Stomach smooth muscle (tissue), 2 donors: Measurements from ENCODE around the gene GAS5.
A peak's percentile ranks its signal among the peaks of the same experiment; 100 is the strongest.

ENCODE experiments used
- H3K27ac ChIP-seq: one replicate; pipeline ENCODE4 v1.7.0; 2013; ENCODE audit warnings: mild to moderate bottlenecking, low read length, inconsistent platforms
- H3K27me3 ChIP-seq, 2 donors: one replicate each; pipeline ENCODE4 v1.7.0; 2013; ENCODE audit warnings: low read length in 2 of 2; ENCODE audit not compliant: insufficient read depth in 2 of 2, control insufficient read depth in 1 of 2
- H3K36me3 ChIP-seq, 2 donors: one replicate each; pipeline ENCODE4 v1.7.0; 2013; ENCODE audit warnings: low read length in 2 of 2; ENCODE audit not compliant: control insufficient read depth in 2 of 2, insufficient read depth in 2 of 2
- H3K4me1 ChIP-seq: one replicate; pipeline ENCODE4 v1.7.0; 2013; ENCODE audit warnings: low read length; ENCODE audit not compliant: control insufficient read depth, insufficient read depth
- H3K4me3 ChIP-seq, 2 donors: one replicate each; pipeline ENCODE4 v1.7.0; 2013; ENCODE audit warnings: low read length in 2 of 2
- H3K9ac ChIP-seq, 2 donors: one replicate each; pipeline ENCODE4 v1.7.0; 2013; ENCODE audit warnings: low read length in 2 of 2, mild to moderate bottlenecking in 1 of 2
- H3K9me3 ChIP-seq, 2 donors: one replicate each; pipeline ENCODE4 v1.7.0; 2013; ENCODE audit warnings: low read length in 2 of 2; ENCODE audit not compliant: control insufficient read depth in 2 of 2
- donor health status: healthy.
- donor health status: Pancreatic carcinoma.

Gene GAS5

GRCh38 chr1:173824315-173825081 is 43.3 kb downstream of the GAS5 start, which contains the start of the genes CENPL and DARS2:
TSS of gene CENPL (minus strand) at chr1:173824883. CDS start at chr1:173811299, 13,584 bp downstream.
TSS of gene DARS2 (plus strand) at chr1:173824673. CDS start at chr1:173825230, 557 bp downstream.
- peak within 1 kb of the TSS; percentile 91 for H3K27ac ChIP-seq

GRCh38 chr1:173823781-173824314 is 43.9 kb downstream of the GAS5 start:
- peak overlapping the region; percentile 91 for H3K27ac ChIP-seq
- H3K9ac ChIP-seq, result peak overlapping the region; percentile 82 to 96
- peaks cover 7% of the 10 kb centered on the region for H3K4me1 ChIP-seq
- H3K4me3 ChIP-seq, result peak overlapping the region; percentile 77 to 95
- no peaks in the 10 kb centered on the region for H3K9me3 ChIP-seq
- no peaks in the 10 kb centered on the region for H3K36me3 ChIP-seq
- no peaks in the 10 kb centered on the region for H3K27me3 ChIP-seq

More at GRCh38 chr1:173824315-173825081, 43.3 kb downstream of the GAS5 start, which contains the start of the genes CENPL and DARS2:
- H3K4me1 ChIP-seq, result peaks cover 7% of the 10 kb centered on the region
- no peaks in the 10 kb centered on the region for H3K27me3 ChIP-seq
- no peaks in the 10 kb centered on the region for H3K36me3 ChIP-seq
- no peaks in the 10 kb centered on the region for H3K9me3 ChIP-seq
- H3K4me3 ChIP-seq, result peak within 1 kb of the TSS; percentile 89 to 95
- H3K9ac ChIP-seq, result peak within 1 kb of the TSS; percentile 82 to 96

GRCh38 chr1:173821680-173822079 is 46.1 kb downstream of the GAS5 start:
- no peaks in the 10 kb centered on the region for H3K9me3 ChIP-seq
- H3K9ac ChIP-seq, result no peak overlapping the region
- peaks cover 0 to 2% of the 10 kb centered on the region in 2 donors for H3K36me3 ChIP-seq
- H3K4me1 ChIP-seq, result peaks cover 7% of the 10 kb centered on the region
- no peak overlapping the region for H3K27ac ChIP-seq
- H3K27me3 ChIP-seq, result no peaks in the 10 kb centered on the region
- H3K4me3 ChIP-seq, result no peak overlapping the region

GRCh38 chr1:173818459-173818858 is 49.3 kb downstream of the GAS5 start:
- peaks cover 4% of the 10 kb centered on the region for H3K4me1 ChIP-seq
- no peak overlapping the region for H3K27ac ChIP-seq
- no peak overlapping the region for H3K9ac ChIP-seq
- H3K27me3 ChIP-seq, result no peaks in the 10 kb centered on the region
- H3K9me3 ChIP-seq, result no peaks in the 10 kb centered on the region
- H3K4me3 ChIP-seq, result no peak overlapping the region
- peaks cover 0 to 2% of the 10 kb centered on the region in 2 donors for H3K36me3 ChIP-seq
